GM23338 (cell line): ENCODE results near the gene PIAS4. TPM values are rescaled to one million over a fixed set of nuclear protein-coding genes. Genes with fewer than 3 reads are reported as not detected.
A peak's percentile ranks its signal among the peaks of the same experiment; 100 is the strongest.

ENCODE experiments used
- ATAC-seq: fragments of 200-7000 bp; cut with Tn5 transposase; 3 replicates; pipeline ENCODE4 v1.9.1; 2020
- DNase-seq: peaks from one replicate; pipeline ENCODE4 v3.0.0-alpha.2; 2015; ENCODE audit warnings: low spot score
- H2AFZ ChIP-seq: fragments of 200-600 bp; sonication (generic); 2 replicates; pipeline ENCODE4 v1.8.0; 2016; ENCODE audit warnings: antibody characterized with exemption, mild to moderate bottlenecking, moderate library complexity
- H3F3A ChIP-seq: fragments of 200-600 bp; sonication (generic); replicated peaks from 2 replicates; pipeline ENCODE4 v1.8.0; 2017; ENCODE audit warnings: antibody characterized with exemption, mixed run types, low read depth
- H3K27ac ChIP-seq: fragments of 200-600 bp; sonication (generic); 2 replicates; pipeline ENCODE4 v1.6.1; 2016; ENCODE audit warnings: low read depth
- H3K27me3 ChIP-seq: fragments of 200-600 bp; sonication (generic); 2 replicates; pipeline ENCODE4 v1.8.0; 2016; ENCODE audit warnings: mild to moderate bottlenecking, mixed run types, moderate library complexity; ENCODE audit not compliant: insufficient read depth
- H3K36me3 ChIP-seq: fragments of 200-600 bp; sonication (generic); 2 replicates; pipeline ENCODE4 v1.8.0; 2016; ENCODE audit warnings: mild to moderate bottlenecking; ENCODE audit not compliant: insufficient read depth
- H3K4me1 ChIP-seq: fragments of 200-600 bp; sonication (generic); 2 replicates; pipeline ENCODE4 v1.8.0; 2016; ENCODE audit warnings: mild to moderate bottlenecking, moderate library complexity; ENCODE audit not compliant: insufficient read depth
- H3K4me2 ChIP-seq: fragments of 200-600 bp; sonication (generic); 2 replicates; pipeline ENCODE4 v1.7.1; 2017; ENCODE audit warnings: mixed run types
- H3K4me3 ChIP-seq: fragments of 200-600 bp; sonication (generic); 2 replicates; pipeline ENCODE4 v1.6.1; 2016; ENCODE audit warnings: mixed run types
- H3K79me2 ChIP-seq: fragments of 200-600 bp; sonication (generic); replicated peaks from 2 replicates; pipeline ENCODE4 v1.8.0; 2017; ENCODE audit warnings: mild to moderate bottlenecking; ENCODE audit not compliant: insufficient read depth
- H3K9me2 ChIP-seq: fragments of 200-600 bp; sonication (generic); 2 replicates; pipeline ENCODE4 v1.8.0; 2017; ENCODE audit not compliant: insufficient read depth
- H4K20me1 ChIP-seq: fragments of 200-600 bp; sonication (generic); replicated peaks from 2 replicates; pipeline ENCODE4 v1.8.0; 2017; ENCODE audit warnings: mild to moderate bottlenecking; ENCODE audit not compliant: insufficient read depth
- H3K27ac Mint-ChIP-seq: 2 replicates; pipeline ENCODE4 v1.8.0; 2020; ENCODE audit warnings: inconsistent platforms, mild to moderate bottlenecking, moderate library complexity, mixed read lengths
- H3K27me3 Mint-ChIP-seq: 3 replicates; pipeline ENCODE4 v1.8.0; 2022; ENCODE audit warnings: low read depth, mild to moderate bottlenecking, moderate library complexity, mixed read lengths, inconsistent platforms; ENCODE audit not compliant: insufficient read depth, poor library complexity
- H3K36me3 Mint-ChIP-seq: 3 replicates; pipeline ENCODE4 v1.8.0; 2021; ENCODE audit warnings: low read depth, mild to moderate bottlenecking, inconsistent platforms, moderate library complexity, mixed read lengths
- H3K4me1 Mint-ChIP-seq: 3 replicates; pipeline ENCODE4 v1.8.0; 2020; ENCODE audit warnings: mild to moderate bottlenecking, inconsistent platforms, mixed read lengths
- H3K4me3 Mint-ChIP-seq: 3 replicates; pipeline ENCODE4 v1.8.0; 2021; ENCODE audit warnings: moderate library complexity, mild to moderate bottlenecking, inconsistent platforms, mixed read lengths
- H3K9me3 Mint-ChIP-seq: 3 replicates; pipeline ENCODE4 v1.8.0; 2020; ENCODE audit warnings: moderate library complexity, mild to moderate bottlenecking, inconsistent platforms, mixed read lengths
- EZH2 ChIP-seq: fragments of 200-600 bp; sonication (generic); IDR thresholded peaks from one replicate; pipeline ENCODE4 v1.8.0; 2017; ENCODE audit warnings: antibody characterized with exemption, mild to moderate bottlenecking, low read depth; ENCODE audit not compliant: unreplicated experiment
- EZH2phosphoT487 ChIP-seq: fragments of 200-600 bp; sonication (generic); IDR thresholded peaks from one replicate; pipeline ENCODE4 v1.8.1; 2018; ENCODE audit warnings: antibody characterized with exemption; ENCODE audit not compliant: unreplicated experiment
- JUNB ChIP-seq: IDR thresholded peaks from one replicate; pipeline ENCODE4 v1.6.1; 2016; ENCODE audit warnings: antibody characterized with exemption; ENCODE audit not compliant: unreplicated experiment
- NANOG ChIP-seq: IDR thresholded peaks from 2 replicates; pipeline ENCODE4 v1.6.1; 2016; ENCODE audit warnings: antibody characterized with exemption, borderline replicate concordance
- POLR2AphosphoS5 ChIP-seq: IDR thresholded peaks from 2 replicates; pipeline ENCODE4 v1.6.1; 2016; ENCODE audit warnings: antibody characterized with exemption, low read depth
- STAT1 ChIP-seq: IDR thresholded peaks from one replicate; pipeline ENCODE4 v1.6.1; 2016; ENCODE audit warnings: antibody characterized with exemption; ENCODE audit not compliant: unreplicated experiment
- ZNF114 ChIP-seq: fragments of 250-450 bp; sonication (Bioruptor Pico); IDR thresholded peaks from 2 replicates; pipeline ENCODE4 v1.5.0; 2020; ENCODE audit warnings: mild to moderate bottlenecking, moderate library complexity
- polyA plus RNA-seq: library from polyadenylated mRNA; unstranded; fragments of >200 nt; fragmentation: Nextera tagmentation; extraction: Ambion mirVana; gene quantifications from 2 replicates; pipeline ENCODE4 v1.2.1, GENCODE V29; 2016
- total RNA-seq: library from RNA; depleted of rRNA; stranded (reverse); fragments of >200 nt; shearing (Covaris generic); gene quantifications from 2 replicates; pipeline ENCODE4 v1.2.3, GENCODE V29; 2014
- TF ChIP-seq, protein P1 (sequence below): fragments of 250-450 bp; sonication (Bioruptor Pico); IDR thresholded peaks from 2 replicates; pipeline ENCODE4 v1.5.0; 2020; ENCODE audit warnings: mild to moderate bottlenecking, moderate library complexity
- TF ChIP-seq, protein P2 (sequence below), 2 experiments: fragments of 200-600 bp in 1 of 2; sonication (generic) in 1 of 2; conservative IDR thresholded peaks; 2 replicates each; pipeline versions ENCODE4 v1.5.1 to v1.6.1; 2016 to 2017; ENCODE audit warnings: antibody characterized with exemption in 2 of 2, low read depth in 2 of 2, mild to moderate bottlenecking in 2 of 2, moderate library complexity in 1 of 2
- TF ChIP-seq, protein P3 (sequence below): IDR thresholded peaks from one replicate; pipeline ENCODE4 v1.6.1; 2018; ENCODE audit warnings: antibody characterized with exemption; ENCODE audit not compliant: unreplicated experiment

PIAS4 gene
- total and polyA plus RNA-seq, 2 experiments from 2014 or later = 17.0 to 48.4 TPM

DNA sequence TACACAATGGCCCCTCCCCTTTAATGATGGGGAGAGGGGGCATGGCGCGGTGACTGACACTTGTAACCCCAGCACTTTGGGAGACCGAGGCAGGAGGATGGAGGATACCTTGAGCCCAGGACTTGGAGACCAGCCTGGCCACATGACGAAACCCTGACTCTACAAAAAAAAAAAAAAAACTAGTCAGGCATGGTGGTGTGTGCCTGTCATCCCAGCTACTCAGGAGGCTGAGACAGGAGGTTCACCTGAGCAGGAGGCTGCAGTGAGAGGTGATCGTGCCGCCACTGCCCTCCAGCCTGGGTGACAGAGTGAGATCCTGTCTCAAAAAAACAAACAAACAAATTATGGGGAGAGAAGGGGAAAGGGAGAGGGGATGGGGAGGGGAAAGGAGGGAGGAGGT lies 72.9 kb downstream of the PIAS4 start (continued):
- TF ChIP-seq, protein P1, sequence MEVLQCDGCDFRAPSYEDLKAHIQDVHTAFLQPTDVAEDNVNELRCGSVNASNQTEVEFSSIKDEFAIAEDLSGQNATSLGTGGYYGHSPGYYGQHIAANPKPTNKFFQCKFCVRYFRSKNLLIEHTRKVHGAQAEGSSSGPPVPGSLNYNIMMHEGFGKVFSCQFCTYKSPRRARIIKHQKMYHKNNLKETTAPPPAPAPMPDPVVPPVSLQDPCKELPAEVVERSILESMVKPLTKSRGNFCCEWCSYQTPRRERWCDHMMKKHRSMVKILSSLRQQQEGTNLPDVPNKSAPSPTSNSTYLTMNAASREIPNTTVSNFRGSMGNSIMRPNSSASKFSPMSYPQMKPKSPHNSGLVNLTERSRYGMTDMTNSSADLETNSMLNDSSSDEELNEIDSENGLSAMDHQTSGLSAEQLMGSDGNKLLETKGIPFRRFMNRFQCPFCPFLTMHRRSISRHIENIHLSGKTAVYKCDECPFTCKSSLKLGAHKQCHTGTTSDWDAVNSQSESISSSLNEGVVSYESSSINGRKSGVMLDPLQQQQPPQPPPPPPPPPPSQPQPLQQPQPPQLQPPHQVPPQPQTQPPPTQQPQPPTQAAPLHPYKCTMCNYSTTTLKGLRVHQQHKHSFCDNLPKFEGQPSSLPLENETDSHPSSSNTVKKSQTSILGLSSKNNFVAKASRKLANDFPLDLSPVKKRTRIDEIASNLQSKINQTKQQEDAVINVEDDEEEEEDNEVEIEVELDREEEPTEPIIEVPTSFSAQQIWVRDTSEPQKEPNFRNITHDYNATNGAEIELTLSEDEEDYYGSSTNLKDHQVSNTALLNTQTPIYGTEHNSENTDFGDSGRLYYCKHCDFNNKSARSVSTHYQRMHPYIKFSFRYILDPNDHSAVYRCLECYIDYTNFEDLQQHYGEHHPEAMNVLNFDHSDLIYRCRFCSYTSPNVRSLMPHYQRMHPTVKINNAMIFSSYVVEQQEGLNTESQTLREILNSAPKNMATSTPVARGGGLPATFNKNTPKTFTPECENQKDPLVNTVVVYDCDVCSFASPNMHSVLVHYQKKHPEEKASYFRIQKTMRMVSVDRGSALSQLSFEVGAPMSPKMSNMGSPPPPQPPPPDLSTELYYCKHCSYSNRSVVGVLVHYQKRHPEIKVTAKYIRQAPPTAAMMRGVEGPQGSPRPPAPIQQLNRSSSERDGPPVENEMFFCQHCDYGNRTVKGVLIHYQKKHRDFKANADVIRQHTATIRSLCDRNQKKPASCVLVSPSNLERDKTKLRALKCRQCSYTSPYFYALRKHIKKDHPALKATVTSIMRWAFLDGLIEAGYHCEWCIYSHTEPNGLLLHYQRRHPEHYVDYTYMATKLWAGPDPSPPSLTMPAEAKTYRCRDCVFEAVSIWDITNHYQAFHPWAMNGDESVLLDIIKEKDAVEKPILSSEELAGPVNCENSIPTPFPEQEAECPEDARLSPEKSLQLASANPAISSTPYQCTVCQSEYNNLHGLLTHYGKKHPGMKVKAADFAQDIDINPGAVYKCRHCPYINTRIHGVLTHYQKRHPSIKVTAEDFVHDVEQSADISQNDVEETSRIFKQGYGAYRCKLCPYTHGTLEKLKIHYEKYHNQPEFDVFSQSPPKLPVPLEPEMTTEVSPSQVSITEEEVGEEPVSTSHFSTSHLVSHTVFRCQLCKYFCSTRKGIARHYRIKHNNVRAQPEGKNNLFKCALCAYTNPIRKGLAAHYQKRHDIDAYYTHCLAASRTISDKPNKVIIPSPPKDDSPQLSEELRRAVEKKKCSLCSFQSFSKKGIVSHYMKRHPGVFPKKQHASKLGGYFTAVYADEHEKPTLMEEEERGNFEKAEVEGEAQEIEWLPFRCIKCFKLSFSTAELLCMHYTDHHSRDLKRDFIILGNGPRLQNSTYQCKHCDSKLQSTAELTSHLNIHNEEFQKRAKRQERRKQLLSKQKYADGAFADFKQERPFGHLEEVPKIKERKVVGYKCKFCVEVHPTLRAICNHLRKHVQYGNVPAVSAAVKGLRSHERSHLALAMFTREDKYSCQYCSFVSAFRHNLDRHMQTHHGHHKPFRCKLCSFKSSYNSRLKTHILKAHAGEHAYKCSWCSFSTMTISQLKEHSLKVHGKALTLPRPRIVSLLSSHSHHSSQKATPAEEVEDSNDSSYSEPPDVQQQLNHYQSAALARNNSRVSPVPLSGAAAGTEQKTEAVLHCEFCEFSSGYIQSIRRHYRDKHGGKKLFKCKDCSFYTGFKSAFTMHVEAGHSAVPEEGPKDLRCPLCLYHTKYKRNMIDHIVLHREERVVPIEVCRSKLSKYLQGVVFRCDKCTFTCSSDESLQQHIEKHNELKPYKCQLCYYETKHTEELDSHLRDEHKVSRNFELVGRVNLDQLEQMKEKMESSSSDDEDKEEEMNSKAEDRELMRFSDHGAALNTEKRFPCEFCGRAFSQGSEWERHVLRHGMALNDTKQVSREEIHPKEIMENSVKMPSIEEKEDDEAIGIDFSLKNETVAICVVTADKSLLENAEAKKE = no peak
- TF ChIP-seq POLR2AphosphoS5 (no peak), NANOG (no peak), JUNB (no peak), EZH2 (no peak), ZNF114 (CRISPR knock-in tag) (no peak), STAT1 (no peak)

DNA sequence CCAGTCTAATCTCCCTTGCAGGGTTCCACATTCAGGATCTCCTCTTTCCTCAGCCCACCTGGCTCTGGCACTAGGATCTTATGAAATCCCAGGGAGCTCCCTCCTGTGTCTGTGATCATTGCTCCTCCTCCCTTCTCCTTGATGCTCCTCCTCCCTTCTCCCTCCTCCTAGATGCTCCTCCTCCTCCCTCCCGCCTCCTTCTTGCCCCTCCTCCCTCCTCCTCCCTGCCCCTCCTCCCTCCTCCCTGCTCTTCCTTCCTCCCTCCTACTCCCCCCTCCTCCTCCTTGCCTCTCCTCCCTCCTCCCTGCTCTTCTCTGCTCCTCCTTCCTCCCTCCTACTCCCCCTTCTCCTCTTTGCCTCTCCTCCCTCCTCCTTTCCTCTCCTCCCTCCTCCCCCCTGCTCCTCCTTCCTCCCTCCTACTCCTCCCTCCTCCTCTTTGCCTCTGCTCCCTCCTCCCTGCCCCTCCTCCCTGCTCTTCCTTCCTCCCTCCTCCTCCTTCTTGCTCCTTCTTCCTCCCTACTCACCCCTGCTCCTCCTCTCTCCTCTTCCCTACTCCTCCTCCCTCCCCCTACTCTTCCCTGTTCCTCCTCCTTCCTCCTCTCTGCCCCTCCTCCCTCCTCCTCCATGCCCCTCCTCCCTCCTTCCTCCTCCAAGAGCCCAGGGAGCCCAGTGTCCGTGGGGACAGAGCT lies 74.0 kb downstream of the PIAS4 start:
- Mint-ChIP-seq H3K9me3 (no peaks in the 10 kb centered on the region), H3K27ac (no peak overlapping the region), H3K36me3 (no peaks in the 10 kb centered on the region), H3K4me3 (no peak overlapping the region), H3K4me1 (peaks cover 13% of the 10 kb centered on the region), H3K27me3 (peaks cover 12% of the 10 kb centered on the region)
- H3K79me2 ChIP-seq = no peaks in the 10 kb centered on the region
- peak; percentile 40 for DNase-seq
- peaks cover 18% of the 10 kb centered on the region for H3K4me1 ChIP-seq
- H2AFZ ChIP-seq = no peak overlapping the region
- H3K9me2 ChIP-seq = no peaks in the 10 kb centered on the region
- no peak overlapping the region for H3K4me2 ChIP-seq
- H3F3A ChIP-seq = peaks cover 8% of the 10 kb centered on the region; the same call in 1 of the 2 replicates
- no peaks in the 10 kb centered on the region for H4K20me1 ChIP-seq
- no peak overlapping the region for H3K4me3 ChIP-seq
- TF ChIP-seq, protein P2, sequence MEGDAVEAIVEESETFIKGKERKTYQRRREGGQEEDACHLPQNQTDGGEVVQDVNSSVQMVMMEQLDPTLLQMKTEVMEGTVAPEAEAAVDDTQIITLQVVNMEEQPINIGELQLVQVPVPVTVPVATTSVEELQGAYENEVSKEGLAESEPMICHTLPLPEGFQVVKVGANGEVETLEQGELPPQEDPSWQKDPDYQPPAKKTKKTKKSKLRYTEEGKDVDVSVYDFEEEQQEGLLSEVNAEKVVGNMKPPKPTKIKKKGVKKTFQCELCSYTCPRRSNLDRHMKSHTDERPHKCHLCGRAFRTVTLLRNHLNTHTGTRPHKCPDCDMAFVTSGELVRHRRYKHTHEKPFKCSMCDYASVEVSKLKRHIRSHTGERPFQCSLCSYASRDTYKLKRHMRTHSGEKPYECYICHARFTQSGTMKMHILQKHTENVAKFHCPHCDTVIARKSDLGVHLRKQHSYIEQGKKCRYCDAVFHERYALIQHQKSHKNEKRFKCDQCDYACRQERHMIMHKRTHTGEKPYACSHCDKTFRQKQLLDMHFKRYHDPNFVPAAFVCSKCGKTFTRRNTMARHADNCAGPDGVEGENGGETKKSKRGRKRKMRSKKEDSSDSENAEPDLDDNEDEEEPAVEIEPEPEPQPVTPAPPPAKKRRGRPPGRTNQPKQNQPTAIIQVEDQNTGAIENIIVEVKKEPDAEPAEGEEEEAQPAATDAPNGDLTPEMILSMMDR (conservative IDR thresholded peaks at IDR 0.05; ENCODE audit: low read depth in 2 of 2) = no peak
- TF ChIP-seq NANOG = no peak
- no peak for TF ChIP-seq EZH2phosphoT487
- TF ChIP-seq, protein P3, sequence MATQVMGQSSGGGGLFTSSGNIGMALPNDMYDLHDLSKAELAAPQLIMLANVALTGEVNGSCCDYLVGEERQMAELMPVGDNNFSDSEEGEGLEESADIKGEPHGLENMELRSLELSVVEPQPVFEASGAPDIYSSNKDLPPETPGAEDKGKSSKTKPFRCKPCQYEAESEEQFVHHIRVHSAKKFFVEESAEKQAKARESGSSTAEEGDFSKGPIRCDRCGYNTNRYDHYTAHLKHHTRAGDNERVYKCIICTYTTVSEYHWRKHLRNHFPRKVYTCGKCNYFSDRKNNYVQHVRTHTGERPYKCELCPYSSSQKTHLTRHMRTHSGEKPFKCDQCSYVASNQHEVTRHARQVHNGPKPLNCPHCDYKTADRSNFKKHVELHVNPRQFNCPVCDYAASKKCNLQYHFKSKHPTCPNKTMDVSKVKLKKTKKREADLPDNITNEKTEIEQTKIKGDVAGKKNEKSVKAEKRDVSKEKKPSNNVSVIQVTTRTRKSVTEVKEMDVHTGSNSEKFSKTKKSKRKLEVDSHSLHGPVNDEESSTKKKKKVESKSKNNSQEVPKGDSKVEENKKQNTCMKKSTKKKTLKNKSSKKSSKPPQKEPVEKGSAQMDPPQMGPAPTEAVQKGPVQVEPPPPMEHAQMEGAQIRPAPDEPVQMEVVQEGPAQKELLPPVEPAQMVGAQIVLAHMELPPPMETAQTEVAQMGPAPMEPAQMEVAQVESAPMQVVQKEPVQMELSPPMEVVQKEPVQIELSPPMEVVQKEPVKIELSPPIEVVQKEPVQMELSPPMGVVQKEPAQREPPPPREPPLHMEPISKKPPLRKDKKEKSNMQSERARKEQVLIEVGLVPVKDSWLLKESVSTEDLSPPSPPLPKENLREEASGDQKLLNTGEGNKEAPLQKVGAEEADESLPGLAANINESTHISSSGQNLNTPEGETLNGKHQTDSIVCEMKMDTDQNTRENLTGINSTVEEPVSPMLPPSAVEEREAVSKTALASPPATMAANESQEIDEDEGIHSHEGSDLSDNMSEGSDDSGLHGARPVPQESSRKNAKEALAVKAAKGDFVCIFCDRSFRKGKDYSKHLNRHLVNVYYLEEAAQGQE = no peak
- TF ChIP-seq STAT1 = no peak
- H3K27me3 ChIP-seq = no peaks in the 10 kb centered on the region
- ATAC-seq = no peak
- H3K27ac ChIP-seq = no peak overlapping the region
- no peaks in the 10 kb centered on the region for H3K36me3 ChIP-seq
